Activated CD8-positive, alpha-beta T cell treated with anti-CD3 and anti-CD28 coated beads for 36 hours (primary cell): ENCODE measurements around the gene CAMK2G. TPM values are rescaled to one million over a fixed set of nuclear protein-coding genes. Genes with fewer than 3 reads are reported as not detected.

Experiments used
- ATAC-seq: fragments of 200-7000 bp; cut with Tn5 transposase; one replicate; pipeline ENCODE4 v1.10.0; 2021; ENCODE audit warnings: mild to moderate bottlenecking, moderate library complexity
- CTCF ChIA-PET: fragments of 350-600 bp; sonication (Branson Sonifier 250); formaldehyde crosslinking; loops from one replicate; lab custom pipeline; 2021; ENCODE audit warnings: antibody characterized with exemption; lab: Charles Lee
- POLR2A ChIA-PET: fragments of 350-600 bp; sonication (Branson Sonifier 250); formaldehyde crosslinking; loops from one replicate; lab custom pipeline; 2021; ENCODE audit warnings: antibody characterized with exemption; lab: Charles Lee
- DNase-seq: peaks from one replicate; pipeline ENCODE4 v3.0.0-alpha.2; 2020
- H3K27ac Mint-ChIP-seq: one replicate; pipeline ENCODE4 v1.8.0; 2021; ENCODE audit warnings: mild to moderate bottlenecking, mixed read lengths
- H3K27me3 Mint-ChIP-seq: one replicate; pipeline ENCODE4 v1.8.0; 2021; ENCODE audit warnings: mixed read lengths
- H3K36me3 Mint-ChIP-seq: one replicate; pipeline ENCODE4 v1.8.0; 2021; ENCODE audit warnings: low read depth, mixed read lengths
- H3K4me1 Mint-ChIP-seq: one replicate; pipeline ENCODE4 v1.8.0; 2021; ENCODE audit warnings: low read depth, mixed read lengths
- H3K4me3 Mint-ChIP-seq: one replicate; pipeline ENCODE4 v1.8.0; 2021; ENCODE audit warnings: mild to moderate bottlenecking, moderate library complexity, mixed read lengths
- H3K9me3 Mint-ChIP-seq: one replicate; pipeline ENCODE4 v1.8.0; 2021; ENCODE audit warnings: mixed read lengths
- CTCF ChIP-seq: fragments of 200-600 bp; IDR thresholded peaks from one replicate; pipeline ENCODE4 v1.8.0; 2022; ENCODE audit warnings: antibody characterized with exemption, mild to moderate bottlenecking
- intact Hi-C: fragments of 100-400 bp; cut with micrococcal nuclease; formaldehyde crosslinking; loops from one replicate; pipeline ENCODE4 v1.10.0; 2022
- total RNA-seq, 2 experiments: library from RNA; stranded (reverse); gene quantifications; one replicate each; pipeline ENCODE4 v1.2.3, GENCODE V29; 2021

CAMK2G gene
- total RNA-seq, 2 experiments from 2014 or later = 17.8 to 18.5 TPM

- no peaks in the 10 kb centered on the region for H3K9me3 Mint-ChIP-seq
Observed at GRCh38 chr10:73819081-73819480, 55.3 kb downstream of the CAMK2G start.

GRCh38 chr10:73818402-73818801 lies 56.0 kb downstream of the CAMK2G start:
- Mint-ChIP-seq H3K36me3 (peaks cover 4% of the 10 kb centered on the region), H3K4me1 (no peaks in the 10 kb centered on the region), H3K27me3 (no peaks in the 10 kb centered on the region), H3K27ac (no peak overlapping the region), H3K4me3 (no peak overlapping the region), H3K9me3 (no peaks in the 10 kb centered on the region)
- intact Hi-C loops = no loop called here
- ATAC-seq (no peak), DNase-seq (no peak)
- ChIA-PET CTCF (interaction anchor here (2.1 kb wide), 1 partner anchor 61 kb away, joined by 8 read pairs; no protein-coding TSS in a partner anchor), POLR2A (interaction anchor here (1.8 kb wide), 1 partner anchor 16 kb away, joined by 5 read pairs; no protein-coding TSS in a partner anchor)
- no peak for TF ChIP-seq CTCF

More at GRCh38 chr10:73819081-73819480, 55.3 kb downstream of the CAMK2G start:
- no peak for TF ChIP-seq CTCF
- intact Hi-C loops = no loop called here
- ChIA-PET POLR2A (interaction anchor here (0.6 to 1.8 kb wide), 2 partner anchors 13 to 16 kb away, joined by 3 to 5 read pairs; no protein-coding TSS in a partner anchor), CTCF (interaction anchor here (2.1 kb wide), 1 partner anchor 60 kb away, joined by 8 read pairs; no protein-coding TSS in a partner anchor)
- ATAC-seq (no peak), DNase-seq (no peak)
- H3K27me3 Mint-ChIP-seq = no peaks in the 10 kb centered on the region
- no peak overlapping the region for H3K4me3 Mint-ChIP-seq
- peaks cover 3% of the 10 kb centered on the region for H3K36me3 Mint-ChIP-seq
- H3K27ac Mint-ChIP-seq = peak overlapping the region; percentile 9
- H3K4me1 Mint-ChIP-seq = no peaks in the 10 kb centered on the region

GRCh38 chr10:73817826-73818225 lies 56.5 kb downstream of the CAMK2G start:
- TF ChIP-seq CTCF = no peak
- no peaks in the 10 kb centered on the region for H3K4me1 Mint-ChIP-seq
- POLR2A ChIA-PET = interaction anchor here (1.8 kb wide), 1 partner anchor 17 kb away, joined by 5 read pairs; no protein-coding TSS in a partner anchor
- H3K4me3 Mint-ChIP-seq = no peak overlapping the region
- intact Hi-C loops = no loop called here
- H3K27me3 Mint-ChIP-seq = no peaks in the 10 kb centered on the region
- H3K36me3 Mint-ChIP-seq = peaks cover 8% of the 10 kb centered on the region
- DNase-seq (no peak), ATAC-seq (no peak)
- CTCF ChIA-PET = interaction anchor here (2.1 kb wide), 1 partner anchor 62 kb away, joined by 8 read pairs; no protein-coding TSS in a partner anchor
- no peaks in the 10 kb centered on the region for H3K9me3 Mint-ChIP-seq
- no peak overlapping the region for H3K27ac Mint-ChIP-seq

GRCh38 chr10:73816917-73817729 lies 57.2 kb downstream of the CAMK2G start:
- Mint-ChIP-seq H3K27me3 (no peaks in the 10 kb centered on the region), H3K36me3 (peaks cover 10% of the 10 kb centered on the region), H3K9me3 (no peaks in the 10 kb centered on the region), H3K4me1 (peaks cover 2% of the 10 kb centered on the region), H3K27ac (no peak overlapping the region), H3K4me3 (no peak overlapping the region)
- DNase-seq (no peak), ATAC-seq (no peak)
- CTCF ChIA-PET = interaction anchor here (1.0 to 3.1 kb wide), 3 partner anchors 11 to 62 kb away, joined by 3 to 15 read pairs (median 4); no protein-coding TSS in a partner anchor
- POLR2A ChIA-PET = interaction anchor here (0.6 to 1.8 kb wide), 2 partner anchors 18 to 1393 kb away, joined by 3 to 5 read pairs; no protein-coding TSS in a partner anchor
- intact Hi-C loops = no loop called here
- no peak for TF ChIP-seq CTCF

- DNase-seq (no peak), ATAC-seq (no peak)
- Mint-ChIP-seq H3K9me3 (no peaks in the 10 kb centered on the region), H3K4me1 (peaks cover 2% of the 10 kb centered on the region), H3K4me3 (no peak overlapping the region), H3K36me3 (peaks cover 10% of the 10 kb centered on the region), H3K27me3 (no peaks in the 10 kb centered on the region), H3K27ac (no peak overlapping the region)
- ChIA-PET POLR2A (no interaction called here), CTCF (interaction anchor here (0.6 to 3.1 kb wide), 6 partner anchors 34 to 179 kb away, joined by 3 to 15 read pairs (median 4); no protein-coding TSS in a partner anchor)
- no peak for TF ChIP-seq CTCF
- intact Hi-C loops = no loop called here
Observed at GRCh38 chr10:73815719-73816030, 58.7 kb downstream of the CAMK2G start.
